ENCODE data around the gene ZBTB16.

Gene ZBTB16

GRCh38 chr11:114216796-114217180 lies 157.3 kb downstream of the ZBTB16 start:
- no peak for DNase-seq

- DNase-seq: no peak
Measured at GRCh38 chr11:114218508-114218907, 159.0 kb downstream of the ZBTB16 start.

- no peak for DNase-seq
Measured at GRCh38 chr11:114219559-114220349, 160.2 kb downstream of the ZBTB16 start.

GRCh38 chr11:114221037-114221436 lies 161.5 kb downstream of the ZBTB16 start:
- DNase-seq: no peak

- DNase-seq: no peak
Measured at GRCh38 chr11:114225661-114226060, 166.2 kb downstream of the ZBTB16 start.

- DNase-seq: no peak
Measured at GRCh38 chr11:114226356-114226755, 166.8 kb downstream of the ZBTB16 start.

- DNase-seq: no peak
Measured at GRCh38 chr11:114228435-114229411, 169.2 kb downstream of the ZBTB16 start.

GRCh38 chr11:114230031-114230704 lies 170.7 kb downstream of the ZBTB16 start:
- DNase-seq: no peak

GRCh38 chr11:114232400-114233059 lies 173.0 kb downstream of the ZBTB16 start:
- DNase-seq: no peak

- peak; percentile 4 for DNase-seq
Measured at GRCh38 chr11:114233755-114234154, 174.2 kb downstream of the ZBTB16 start.

- no peak for DNase-seq
Measured at GRCh38 chr11:114236829-114237228, 177.3 kb downstream of the ZBTB16 start.

- DNase-seq: no peak
Measured at GRCh38 chr11:114237321-114238280, 178.1 kb downstream of the ZBTB16 start.

GRCh38 chr11:114239753-114240161 lies 180.2 kb downstream of the ZBTB16 start:
- DNase-seq: no peak

GRCh38 chr11:114242032-114242431 lies 182.5 kb downstream of the ZBTB16 start:
- DNase-seq: no peak

GRCh38 chr11:114243461-114244372 lies 184.2 kb downstream of the ZBTB16 start:
- no peak for DNase-seq

- DNase-seq: no peak
Measured at GRCh38 chr11:114244726-114245394, 185.3 kb downstream of the ZBTB16 start.

GRCh38 chr11:114246321-114247069 lies 187.0 kb downstream of the ZBTB16 start:
- no peak for DNase-seq

GRCh38 chr11:114247070-114247789 lies 187.7 kb downstream of the ZBTB16 start:
- no peak for DNase-seq
